KMS-11 (cell line): ENCODE results near the gene CILP2.
A peak's percentile ranks its signal among the peaks of the same experiment; 100 is the strongest.

Source experiments
- H2AFZ ChIP-seq: fragments of 200-600 bp; sonication (generic); 2 replicates; pipeline ENCODE4 v1.6.1; 2016; ENCODE audit warnings: antibody characterized with exemption, mixed run types, low read depth
- H3K27ac ChIP-seq: fragments of 200-600 bp; sonication (generic); 2 replicates; pipeline ENCODE4 v1.6.1; 2016; ENCODE audit warnings: mild to moderate bottlenecking, mixed run types
- H3K27me3 ChIP-seq: fragments of 200-600 bp; sonication (generic); 2 replicates; pipeline ENCODE4 v1.6.1; 2017; ENCODE audit warnings: mild to moderate bottlenecking, low read depth, mixed run types, moderate library complexity; ENCODE audit not compliant: insufficient read depth
- H3K36me3 ChIP-seq: fragments of 200-600 bp; sonication (generic); 2 replicates; pipeline ENCODE4 v1.6.1; 2017; ENCODE audit warnings: mild to moderate bottlenecking, mixed run types; ENCODE audit not compliant: insufficient read depth
- H3K4me1 ChIP-seq: fragments of 200-600 bp; sonication (generic); 2 replicates; pipeline ENCODE4 v1.6.1; 2016; ENCODE audit warnings: mild to moderate bottlenecking, low read depth, mixed run types; ENCODE audit not compliant: poor library complexity, severe bottlenecking
- H3K4me2 ChIP-seq: fragments of 200-600 bp; sonication (generic); 2 replicates; pipeline ENCODE4 v1.7.0; 2016; ENCODE audit warnings: mild to moderate bottlenecking, mixed run types
- H3K4me3 ChIP-seq: fragments of 200-600 bp; sonication (generic); IDR thresholded peaks from 2 replicates; pipeline ENCODE4 v1.6.1; 2017; ENCODE audit warnings: low read depth, low read length, mixed read lengths; ENCODE audit not compliant: insufficient read depth
- H3K79me2 ChIP-seq: fragments of 200-600 bp; sonication (generic); 2 replicates; pipeline ENCODE4 v1.6.1; 2016; ENCODE audit warnings: low read depth, mixed run types; ENCODE audit not compliant: insufficient read depth
- H3K9ac ChIP-seq: fragments of 200-600 bp; sonication (generic); 2 replicates; pipeline ENCODE4 v1.6.1; 2016; ENCODE audit warnings: mild to moderate bottlenecking, mixed run types
- H4K20me1 ChIP-seq: fragments of 200-600 bp; sonication (generic); 2 replicates; pipeline ENCODE4 v1.6.1; 2016; ENCODE audit warnings: mild to moderate bottlenecking, mixed run types; ENCODE audit not compliant: insufficient read depth
- TF ChIP-seq, protein P1 (sequence below): fragments of 200-600 bp; sonication (generic); conservative IDR thresholded peaks from 2 replicates; pipeline ENCODE4 v1.6.1; 2017; ENCODE audit warnings: low read depth, mild to moderate bottlenecking, antibody characterized with exemption, low read length, moderate library complexity, mixed read lengths

Gene CILP2

DNA sequence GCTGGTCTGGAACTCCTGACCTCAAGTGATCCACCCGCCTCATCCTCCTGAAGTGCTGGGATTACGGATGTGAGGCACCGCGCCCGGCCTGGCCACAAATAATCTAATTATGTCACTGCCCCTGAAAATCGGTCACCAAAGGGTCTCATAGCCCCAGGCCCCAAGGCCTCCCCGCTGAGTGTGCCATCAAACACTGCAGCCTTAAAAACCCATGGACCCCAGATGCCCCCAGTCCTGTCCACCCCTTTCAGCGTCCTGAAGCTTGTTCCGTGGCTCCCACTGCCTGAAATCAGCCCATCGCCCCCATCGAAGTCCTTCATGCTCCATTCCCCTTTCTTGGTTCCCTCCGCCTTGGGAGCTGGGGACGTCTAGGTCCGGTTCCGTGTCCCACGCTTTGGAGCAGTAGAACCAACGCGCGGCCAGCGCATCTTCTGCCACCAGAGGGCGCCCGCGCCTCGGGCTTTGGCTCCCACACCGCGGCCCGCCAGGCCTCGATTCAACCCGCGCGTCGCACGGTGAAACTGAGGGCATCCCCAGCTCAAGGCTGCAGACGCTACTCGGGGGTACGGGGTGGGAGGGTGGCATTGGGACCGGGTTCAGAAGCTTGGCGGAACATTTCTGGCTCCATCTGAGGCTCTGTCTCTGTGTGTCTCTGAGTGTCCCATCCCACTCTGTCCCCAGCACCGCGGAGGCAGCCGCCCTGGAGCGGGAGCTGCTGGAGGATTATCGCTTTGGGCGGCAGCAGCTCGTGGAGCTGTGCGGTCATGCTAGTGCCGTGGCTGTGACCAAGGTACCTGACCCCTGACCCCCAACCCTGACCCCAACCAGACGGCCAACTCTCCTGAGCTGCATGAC, 5.9 kb upstream of the CILP2 start:
- Histone ChIP-seq H3K4me2 (no peak overlapping the region), H3K9ac (no peak overlapping the region), H3K4me3 (no peak overlapping the region)

GRCh38 chr19:19532806-19533701, 5.0 kb upstream of the CILP2 start:
- TF ChIP-seq, protein P1, sequence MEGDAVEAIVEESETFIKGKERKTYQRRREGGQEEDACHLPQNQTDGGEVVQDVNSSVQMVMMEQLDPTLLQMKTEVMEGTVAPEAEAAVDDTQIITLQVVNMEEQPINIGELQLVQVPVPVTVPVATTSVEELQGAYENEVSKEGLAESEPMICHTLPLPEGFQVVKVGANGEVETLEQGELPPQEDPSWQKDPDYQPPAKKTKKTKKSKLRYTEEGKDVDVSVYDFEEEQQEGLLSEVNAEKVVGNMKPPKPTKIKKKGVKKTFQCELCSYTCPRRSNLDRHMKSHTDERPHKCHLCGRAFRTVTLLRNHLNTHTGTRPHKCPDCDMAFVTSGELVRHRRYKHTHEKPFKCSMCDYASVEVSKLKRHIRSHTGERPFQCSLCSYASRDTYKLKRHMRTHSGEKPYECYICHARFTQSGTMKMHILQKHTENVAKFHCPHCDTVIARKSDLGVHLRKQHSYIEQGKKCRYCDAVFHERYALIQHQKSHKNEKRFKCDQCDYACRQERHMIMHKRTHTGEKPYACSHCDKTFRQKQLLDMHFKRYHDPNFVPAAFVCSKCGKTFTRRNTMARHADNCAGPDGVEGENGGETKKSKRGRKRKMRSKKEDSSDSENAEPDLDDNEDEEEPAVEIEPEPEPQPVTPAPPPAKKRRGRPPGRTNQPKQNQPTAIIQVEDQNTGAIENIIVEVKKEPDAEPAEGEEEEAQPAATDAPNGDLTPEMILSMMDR: no peak
- Histone ChIP-seq H3K9ac (no peak overlapping the region), H3K4me3 (no peak overlapping the region), H2AFZ (no peak overlapping the region), H4K20me1 (no peaks in the 10 kb centered on the region), H3K4me1 (no peaks in the 10 kb centered on the region), H3K27ac (no peak overlapping the region), H3K4me2 (no peak overlapping the region), H3K79me2 (no peaks in the 10 kb centered on the region), H3K27me3 (no peaks in the 10 kb centered on the region), H3K36me3 (no peaks in the 10 kb centered on the region)

More for the DNA sequence above, 5.9 kb upstream of the CILP2 start:
- Histone ChIP-seq H3K4me1 (no peaks in the 10 kb centered on the region), H3K79me2 (no peaks in the 10 kb centered on the region), H3K27ac (no peak overlapping the region), H3K36me3 (no peaks in the 10 kb centered on the region), H2AFZ (no peak overlapping the region), H4K20me1 (no peaks in the 10 kb centered on the region), H3K27me3 (no peaks in the 10 kb centered on the region)
- TF ChIP-seq, protein P1: peak; percentile 75

- Histone ChIP-seq H3K9ac (no peak overlapping the region), H3K27ac (no peak overlapping the region), H3K79me2 (no peaks in the 10 kb centered on the region), H3K4me3 (no peak overlapping the region), H3K36me3 (no peaks in the 10 kb centered on the region), H4K20me1 (no peaks in the 10 kb centered on the region), H3K4me2 (no peak overlapping the region), H3K4me1 (no peaks in the 10 kb centered on the region), H2AFZ (no peak overlapping the region), H3K27me3 (no peaks in the 10 kb centered on the region)
- TF ChIP-seq, protein P1: no peak
These were observed 4.2 kb upstream of the CILP2 start for GRCh38 chr19:19533841-19534240.

- H3K27ac ChIP-seq: no peak overlapping the region
- H3K9ac ChIP-seq: no peak overlapping the region
- no peaks in the 10 kb centered on the region for H3K27me3 ChIP-seq
- no peak overlapping the region for H2AFZ ChIP-seq
- H3K4me2 ChIP-seq: no peak overlapping the region
- TF ChIP-seq, protein P1: no peak
- no peaks in the 10 kb centered on the region for H3K79me2 ChIP-seq
- no peaks in the 10 kb centered on the region for H4K20me1 ChIP-seq
- no peak overlapping the region for H3K4me3 ChIP-seq
- no peaks in the 10 kb centered on the region for H3K36me3 ChIP-seq
- no peaks in the 10 kb centered on the region for H3K4me1 ChIP-seq
These were observed 3.4 kb upstream of the CILP2 start for GRCh38 chr19:19534556-19535265.
